Astrocyte (in vitro differentiated cells and primary cell): ENCODE data around the gene FOXL3. TPM values are rescaled to one million over a fixed set of nuclear protein-coding genes. Genes with fewer than 3 reads are reported as not detected.

Experiments
- DNase-seq: peaks from one replicate; pipeline ENCODE4 v3.0.0-alpha.2; 2010; ENCODE audit warnings: low read depth
- FAIRE-seq: peaks from 2 replicates; lab custom pipeline; 2011; peaks lifted over from hg19 to GRCh38; lab: Jason Lieb, UNC
- H2AFZ ChIP-seq: 2 replicates; pipeline ENCODE4 v1.6.0; 2012; ENCODE audit warnings: low read depth, low read length, inconsistent platforms
- H3K27ac ChIP-seq: 2 replicates; pipeline ENCODE4 v1.5.1; 2011; ENCODE audit warnings: low read depth, low read length, inconsistent platforms
- H3K27me3 ChIP-seq: 2 replicates; pipeline ENCODE4 v1.6.0; 2011; ENCODE audit warnings: low read length, inconsistent platforms; ENCODE audit not compliant: insufficient read depth
- H3K36me3 ChIP-seq: 2 replicates; pipeline ENCODE4 v1.5.1; 2011; ENCODE audit warnings: low read length, inconsistent platforms; ENCODE audit not compliant: insufficient read depth
- H3K4me1 ChIP-seq: 2 replicates; pipeline ENCODE4 v1.5.1; 2011; ENCODE audit warnings: low read length, inconsistent platforms; ENCODE audit not compliant: insufficient read depth
- H3K4me2 ChIP-seq: 2 replicates; pipeline ENCODE4 v1.6.0; 2012; ENCODE audit warnings: low read length, inconsistent platforms
- H3K4me3 ChIP-seq: 2 replicates; pipeline ENCODE4 v1.5.1; 2011; ENCODE audit warnings: low read depth, mild to moderate bottlenecking, low read length, inconsistent platforms; ENCODE audit not compliant: insufficient read depth
- H3K79me2 ChIP-seq: 2 replicates; pipeline ENCODE4 v1.6.0; 2012; ENCODE audit warnings: mild to moderate bottlenecking, low read length, inconsistent platforms; ENCODE audit not compliant: insufficient read depth
- H3K9ac ChIP-seq: 2 replicates; pipeline ENCODE4 v1.6.0; 2012; ENCODE audit warnings: mild to moderate bottlenecking, low read length, inconsistent platforms
- H3K9me3 ChIP-seq: 2 replicates; pipeline ENCODE4 v1.5.1; 2012; ENCODE audit warnings: low read depth, mild to moderate bottlenecking, low read length, inconsistent platforms; ENCODE audit not compliant: insufficient read depth
- H4K20me1 ChIP-seq: 2 replicates; pipeline ENCODE4 v1.6.0; 2012; ENCODE audit warnings: low read length, inconsistent platforms; ENCODE audit not compliant: insufficient read depth
- H3K27ac Mint-ChIP-seq: one replicate; pipeline ENCODE4 v1.8.0; 2021; ENCODE audit warnings: mild to moderate bottlenecking, mixed read lengths; ENCODE audit not compliant: unreplicated experiment
- H3K27me3 Mint-ChIP-seq: one replicate; pipeline ENCODE4 v1.8.0; 2021; ENCODE audit warnings: low read depth, mixed read lengths; ENCODE audit not compliant: unreplicated experiment
- H3K36me3 Mint-ChIP-seq: one replicate; pipeline ENCODE4 v1.8.0; 2021; ENCODE audit warnings: low read depth, mixed read lengths; ENCODE audit not compliant: unreplicated experiment
- H3K4me1 Mint-ChIP-seq: one replicate; pipeline ENCODE4 v1.8.0; 2021; ENCODE audit warnings: low read depth, mixed read lengths; ENCODE audit not compliant: unreplicated experiment
- H3K4me3 Mint-ChIP-seq: one replicate; pipeline ENCODE4 v1.8.0; 2021; ENCODE audit warnings: mild to moderate bottlenecking, moderate library complexity, mixed read lengths; ENCODE audit not compliant: unreplicated experiment
- H3K9me3 Mint-ChIP-seq: one replicate; pipeline ENCODE4 v1.8.0; 2021; ENCODE audit warnings: mild to moderate bottlenecking, mixed read lengths; ENCODE audit not compliant: unreplicated experiment
- EZH2 ChIP-seq: IDR thresholded peaks from 2 replicates; pipeline ENCODE4 v1.6.1; 2012; ENCODE audit warnings: mild to moderate bottlenecking, low read length, inconsistent platforms; ENCODE audit not compliant: insufficient read depth
- total RNA-seq: library from RNA; stranded (reverse); gene quantifications from 2 replicates; pipeline ENCODE4 v1.2.1, GENCODE V29; 2021
- TF ChIP-seq, protein P1 (sequence below): IDR thresholded peaks from 2 replicates; pipeline ENCODE4 v1.5.1; 2011; ENCODE audit warnings: low read depth, mild to moderate bottlenecking, inconsistent platforms, low read length, moderate library complexity; ENCODE audit not compliant: insufficient read depth

Gene FOXL3
- total RNA-seq, 1 donor from 2014 or later, result not detected

- peaks cover 31% of the 10 kb centered on the region for H3K9me3 Mint-ChIP-seq
- no peak overlapping the region for H3K4me3 Mint-ChIP-seq
- H3K4me3 ChIP-seq, result no peak overlapping the region
- FAIRE-seq (no peak), DNase-seq (peak; percentile 28)
- H3K27ac Mint-ChIP-seq, result no peak overlapping the region
- H3K27ac ChIP-seq, result no peak overlapping the region
- H3K36me3 ChIP-seq, result no peaks in the 10 kb centered on the region
- H3K4me1 Mint-ChIP-seq, result no peaks in the 10 kb centered on the region
- TF ChIP-seq EZH2, result no peak
- TF ChIP-seq, protein P1, sequence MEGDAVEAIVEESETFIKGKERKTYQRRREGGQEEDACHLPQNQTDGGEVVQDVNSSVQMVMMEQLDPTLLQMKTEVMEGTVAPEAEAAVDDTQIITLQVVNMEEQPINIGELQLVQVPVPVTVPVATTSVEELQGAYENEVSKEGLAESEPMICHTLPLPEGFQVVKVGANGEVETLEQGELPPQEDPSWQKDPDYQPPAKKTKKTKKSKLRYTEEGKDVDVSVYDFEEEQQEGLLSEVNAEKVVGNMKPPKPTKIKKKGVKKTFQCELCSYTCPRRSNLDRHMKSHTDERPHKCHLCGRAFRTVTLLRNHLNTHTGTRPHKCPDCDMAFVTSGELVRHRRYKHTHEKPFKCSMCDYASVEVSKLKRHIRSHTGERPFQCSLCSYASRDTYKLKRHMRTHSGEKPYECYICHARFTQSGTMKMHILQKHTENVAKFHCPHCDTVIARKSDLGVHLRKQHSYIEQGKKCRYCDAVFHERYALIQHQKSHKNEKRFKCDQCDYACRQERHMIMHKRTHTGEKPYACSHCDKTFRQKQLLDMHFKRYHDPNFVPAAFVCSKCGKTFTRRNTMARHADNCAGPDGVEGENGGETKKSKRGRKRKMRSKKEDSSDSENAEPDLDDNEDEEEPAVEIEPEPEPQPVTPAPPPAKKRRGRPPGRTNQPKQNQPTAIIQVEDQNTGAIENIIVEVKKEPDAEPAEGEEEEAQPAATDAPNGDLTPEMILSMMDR, result no peak
- H3K27me3 ChIP-seq, result peaks cover 3% of the 10 kb centered on the region
- no peaks in the 10 kb centered on the region for H3K4me1 ChIP-seq
- H3K36me3 Mint-ChIP-seq, result no peaks in the 10 kb centered on the region
- H3K9ac ChIP-seq, result no peak overlapping the region
- peaks cover 5% of the 10 kb centered on the region for H3K9me3 ChIP-seq
- H3K79me2 ChIP-seq, result no peaks in the 10 kb centered on the region
- peaks cover 30% of the 10 kb centered on the region for H3K27me3 Mint-ChIP-seq
- no peak overlapping the region for H2AFZ ChIP-seq
- H3K4me2 ChIP-seq, result no peak overlapping the region
- no peaks in the 10 kb centered on the region for H4K20me1 ChIP-seq
Measured at GRCh38 chr7:271266-272107, 18.5 kb upstream of the FOXL3 start.

DNA sequence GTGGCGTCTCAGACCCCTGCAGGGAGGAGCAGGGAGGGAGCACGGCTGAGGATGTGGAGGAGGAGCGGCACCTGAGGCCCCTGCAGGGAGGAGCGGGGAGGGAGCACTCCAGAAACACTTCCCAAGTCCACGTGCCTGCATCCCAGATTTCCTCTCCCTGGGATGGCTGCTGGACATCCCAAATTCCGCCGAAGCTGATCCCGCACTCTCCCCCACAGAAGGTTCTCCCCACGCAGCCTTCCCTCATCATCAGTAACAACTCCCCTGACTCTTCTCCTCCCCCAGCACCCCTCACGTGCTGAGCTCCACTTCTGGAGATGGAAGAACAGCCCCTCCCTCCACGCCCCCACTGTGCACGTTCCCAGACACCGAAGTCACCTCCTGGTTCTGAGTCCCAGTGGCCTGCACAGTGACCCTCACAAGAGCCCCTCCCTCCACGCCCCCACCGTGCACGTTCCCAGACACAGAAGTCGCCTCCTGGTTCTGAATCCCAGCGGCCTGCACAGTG lies 17.8 kb upstream of the FOXL3 start:
- no peak overlapping the region for H3K27ac Mint-ChIP-seq

More for the DNA sequence above, 17.8 kb upstream of the FOXL3 start:
- Mint-ChIP-seq H3K36me3 (no peaks in the 10 kb centered on the region), H3K4me3 (no peak overlapping the region), H3K9me3 (peaks cover 34% of the 10 kb centered on the region), H3K4me1 (no peaks in the 10 kb centered on the region), H3K27me3 (peaks cover 31% of the 10 kb centered on the region)
- H3K27me3 ChIP-seq, result peaks cover 3% of the 10 kb centered on the region
- no peak overlapping the region for H3K9ac ChIP-seq
- H3K4me3 ChIP-seq, result no peak overlapping the region
- no peaks in the 10 kb centered on the region for H3K79me2 ChIP-seq
- FAIRE-seq (no peak), DNase-seq (no peak)
- peaks cover 5% of the 10 kb centered on the region for H3K9me3 ChIP-seq
- no peaks in the 10 kb centered on the region for H3K36me3 ChIP-seq
- TF ChIP-seq EZH2, result no peak
- TF ChIP-seq, protein P1, result no peak
- H2AFZ ChIP-seq, result no peak overlapping the region
- H4K20me1 ChIP-seq, result no peaks in the 10 kb centered on the region
- H3K4me2 ChIP-seq, result no peak overlapping the region
- H3K4me1 ChIP-seq, result no peaks in the 10 kb centered on the region
- H3K27ac ChIP-seq, result no peak overlapping the region
